GM18873 (cell line): ENCODE measurements around the gene BACE1-AS.
"Not testable (repeated sequence)": the region's sequence is repeated elsewhere in the genome, so short reads cannot be mapped to it uniquely, and the experiment has no call there.

Experiments
- ATAC-seq: cut with Tn5 transposase; IDR thresholded peaks from one replicate; pipeline ENCODE4 v1.9.1; 2021; ENCODE audit warnings: mild to moderate bottlenecking, moderate library complexity, moderate number of reproducible peaks; ENCODE audit not compliant: unreplicated experiment, low FRiP score

The BACE1-AS gene

GRCh38 chr11:117316197-117316961 is 25.2 kb downstream of the BACE1-AS start, which contains the start of gene BACE1:
BACE1 (minus strand) TSS chr11:117316256; CDS start chr11:117315795, 461 bp downstream.
- ATAC-seq = no peak

GRCh38 chr11:117318738-117319137 is 27.6 kb downstream of the BACE1-AS start:
- ATAC-seq = no peak

GRCh38 chr11:117319214-117319840 is 28.2 kb downstream of the BACE1-AS start:
- no peak for ATAC-seq

GRCh38 chr11:117327255-117327566 is 36.1 kb downstream of the BACE1-AS start:
- not testable (repeated sequence) for ATAC-seq

GRCh38 chr11:117327567-117328374 is 36.6 kb downstream of the BACE1-AS start, which contains the start of gene CEP164:
CEP164 (plus strand) TSS chr11:117327854; CDS start chr11:117338587, 10,733 bp downstream.
- ATAC-seq = peak; percentile 85

- no peak for ATAC-seq
These were observed 37.3 kb downstream of the BACE1-AS start for GRCh38 chr11:117328375-117329010.

GRCh38 chr11:117332843-117333242 is 41.7 kb downstream of the BACE1-AS start:
- no peak for ATAC-seq

GRCh38 chr11:117333917-117334316 is 42.8 kb downstream of the BACE1-AS start:
- ATAC-seq = no peak

GRCh38 chr11:117334896-117335295 is 43.8 kb downstream of the BACE1-AS start:
- no peak for ATAC-seq

- no peak for ATAC-seq
These were observed 44.3 kb downstream of the BACE1-AS start for GRCh38 chr11:117335399-117335798.

- no peak for ATAC-seq
These were observed 45.9 kb downstream of the BACE1-AS start for GRCh38 chr11:117337076-117337475.
